ENCODE data around the gene CYP3A7.
"Not testable (repeated sequence)": the region's sequence is repeated elsewhere in the genome, so short reads cannot be mapped to it uniquely, and the experiment has no call there.

Gene CYP3A7

DNA sequence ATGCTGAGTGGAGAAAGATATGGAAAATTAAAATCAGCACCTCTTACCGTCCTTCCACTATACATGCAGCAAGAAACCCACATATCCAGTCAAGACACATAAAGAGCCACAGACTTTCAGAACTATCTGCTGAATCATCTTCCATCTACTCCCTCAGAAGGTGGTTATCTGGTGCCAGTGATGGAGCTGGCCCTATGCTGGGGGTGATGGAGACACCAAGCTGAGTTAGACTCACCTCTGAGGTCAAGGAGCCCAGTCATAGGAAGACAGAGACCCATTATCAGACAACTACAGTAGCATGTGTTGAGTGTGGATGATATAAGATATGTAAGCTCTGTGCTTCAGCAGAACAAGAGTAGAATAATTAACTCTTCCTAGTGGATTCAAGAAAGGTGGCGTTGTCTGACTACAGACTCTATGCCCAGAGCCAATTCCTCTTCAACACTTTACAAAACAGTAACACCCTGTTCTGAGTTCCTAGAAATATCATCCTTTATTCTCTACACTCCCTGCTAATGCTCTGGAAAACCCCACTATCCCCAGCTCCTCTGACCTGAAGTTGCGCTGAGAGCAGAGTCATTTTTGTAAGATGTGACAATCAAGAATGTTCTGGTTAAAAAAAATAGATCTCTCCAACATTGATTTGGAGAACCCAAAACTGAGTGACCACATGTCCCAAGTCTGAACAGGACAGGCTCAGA lies 69.5 kb downstream of the CYP3A7 start:
- no peak for DNase-seq

DNA sequence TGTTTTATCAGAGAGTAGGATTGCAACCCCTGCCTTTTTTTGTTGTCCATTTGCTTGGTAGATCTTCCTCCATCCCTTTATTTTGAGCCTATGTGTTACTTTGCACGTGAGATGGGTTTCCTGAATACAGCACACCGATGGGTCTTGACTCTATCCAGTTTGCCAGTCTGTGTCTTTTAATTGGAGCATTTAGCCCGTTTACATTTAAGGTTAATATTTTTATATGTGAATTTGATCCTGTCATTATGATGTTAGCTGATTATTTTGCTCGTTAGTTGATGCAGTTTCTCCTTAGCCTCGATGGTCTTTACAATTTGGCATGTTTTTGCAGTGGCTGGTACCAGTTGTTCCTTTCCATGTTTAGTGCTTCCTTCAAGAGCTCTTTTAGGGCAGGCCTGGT lies 77.1 kb downstream of the CYP3A7 start:
- not testable (repeated sequence) for DNase-seq

Measured in NCI-H345 (cell line).